Gastroesophageal sphincter (tissue), 4 donors: ENCODE measurements around the gene AKAP13. TPM values are rescaled to one million over a fixed set of nuclear protein-coding genes. Genes with fewer than 3 reads are reported as not detected.

ENCODE experiments used
- ATAC-seq: fragments of 150-250 bp; one replicate; pipeline ENCODE4 v1.9.1; 2016; ENCODE audit warnings: mild to moderate bottlenecking, moderate library complexity
- H3K27ac ChIP-seq, 4 donors: fragments of 200-600 bp; sonication (generic) in 3 of 4; 1 replicate in 3 of 4; 2 replicates in 1 of 4; pipeline ENCODE4 v1.5.1; 2016 to 2019
- H3K27me3 ChIP-seq: fragments of 200-600 bp; sonication (generic); one replicate; pipeline ENCODE4 v1.5.1; 2019
- H3K36me3 ChIP-seq, 2 donors: fragments of 200-600 bp; sonication (generic); one replicate each; pipeline ENCODE4 v1.5.1; 2019; ENCODE audit warnings: control low read depth in 1 of 2
- H3K4me1 ChIP-seq, 3 donors: fragments of 200-600 bp; sonication (generic); 1 replicate in 2 of 3; 2 replicates in 1 of 3; pipeline ENCODE4 v1.5.1; 2016 to 2019; ENCODE audit warnings: control low read depth in 2 of 3
- H3K4me3 ChIP-seq, 2 donors: fragments of 200-600 bp; sonication (generic); one replicate each; pipeline ENCODE4 v1.5.1; 2019; ENCODE audit warnings: mild to moderate bottlenecking in 1 of 2, moderate library complexity in 1 of 2
- H3K9me3 ChIP-seq, 3 donors: fragments of 200-600 bp; sonication (generic); one replicate each; pipeline ENCODE4 v1.5.1; 2017 to 2019; ENCODE audit warnings: control low read depth in 2 of 3
- CTCF ChIP-seq, 4 experiments: fragments of 200-600 bp in 2 of 4; fragments of 450-650 bp in 2 of 4; sonication (generic) in 1 of 4; IDR thresholded peaks; one replicate each; pipeline ENCODE4 v1.5.1; 2017 to 2019; ENCODE audit warnings: antibody characterized with exemption in 4 of 4, mild to moderate bottlenecking in 2 of 4, moderate library complexity in 2 of 4
- EP300 ChIP-seq: sonication (generic); formaldehyde crosslinking; IDR thresholded peaks from one replicate; pipeline ENCODE4 v1.6.1; 2017; ENCODE audit warnings: antibody characterized with exemption, mild to moderate bottlenecking
- POLR2A ChIP-seq, 2 donors: fragments of 450-650 bp; IDR thresholded peaks; one replicate each; pipeline ENCODE4 v1.6.1; 2017; ENCODE audit warnings: antibody characterized with exemption in 2 of 2, mild to moderate bottlenecking in 2 of 2, moderate library complexity in 1 of 2
- POLR2AphosphoS5 ChIP-seq: sonication (generic); formaldehyde crosslinking; IDR thresholded peaks from one replicate; pipeline ENCODE4 v1.6.1; 2017; ENCODE audit warnings: antibody characterized with exemption
- WGBS, 2 donors: methylation state at CpG; one replicate each; pipeline ENCODE4 v1.1.5; 2018; ENCODE audit warnings: low coverage in 1 of 2; 5-methylcytosine and 5-hydroxymethylcytosine counted together
- total RNA-seq, 4 donors: library from RNA; depleted of rRNA; stranded (reverse); fragments of >200 nt; gene quantifications; one replicate each; pipeline ENCODE4 v1.1.0, GENCODE V29; 2016

Gene AKAP13
- total RNA-seq, 4 donors from 2014 or later: 196 to 252 (median 215) TPM

GRCh38 chr15:85741021-85741421, 360.6 kb downstream of the AKAP13 start:
- H3K9me3 ChIP-seq: no peaks in the 10 kb centered on the region
- no peak for ATAC-seq
- no peak for TF ChIP-seq EP300
- TF ChIP-seq POLR2AphosphoS5: no peak
- TF ChIP-seq CTCF (IDR thresholded peaks at IDR 0.05): no peak
- no peak for TF ChIP-seq POLR2A (IDR thresholded peaks at IDR 0.05)
- H3K27ac ChIP-seq: peak overlapping the region in 3 of 4 donors; percentile 5 to 64 (median 12)
- H3K4me1 ChIP-seq: peaks cover 3 to 39% (median 9%) of the 10 kb centered on the region in 3 donors
- H3K4me3 ChIP-seq: no peak overlapping the region
- 90% methylated on average over 3 of the region's 20 CpGs; no CpG with 5 or more reads in 1 of the 2 donors for WGBS, 2 donors
- peaks cover 5 to 98% of the 10 kb centered on the region in 2 donors for H3K36me3 ChIP-seq
- no peaks in the 10 kb centered on the region for H3K27me3 ChIP-seq

- Histone ChIP-seq H3K4me1 (peaks cover 3 to 39% (median 9%) of the 10 kb centered on the region in 3 donors), H3K9me3 (no peaks in the 10 kb centered on the region), H3K27ac (peak overlapping the region in 3 of 4 donors; percentile 30 to 64 (median 55)), H3K4me3 (no peak overlapping the region), H3K36me3 (peaks cover 5 to 98% of the 10 kb centered on the region in 2 donors), H3K27me3 (no peaks in the 10 kb centered on the region)
- 92% methylated on average over 8 of the region's 11 CpGs; no CpG with 5 or more reads in 1 of the 2 donors for WGBS, 2 donors
- TF ChIP-seq POLR2A (IDR thresholded peaks at IDR 0.05): no peak
- no peak for TF ChIP-seq EP300
- TF ChIP-seq CTCF (IDR thresholded peaks at IDR 0.05): no peak
- TF ChIP-seq POLR2AphosphoS5: no peak
- no peak for ATAC-seq
Measured at GRCh38 chr15:85741662-85742061, 361.3 kb downstream of the AKAP13 start.

GRCh38 chr15:85742186-85742821, 361.9 kb downstream of the AKAP13 start:
- H3K36me3 ChIP-seq: peaks cover 5 to 98% of the 10 kb centered on the region in 2 donors
- H3K27ac ChIP-seq: peak overlapping the region in 3 of 4 donors; percentile 30 to 64 (median 55)
- 37 to 47% methylated on average over 7 to 8 of the region's 8 CpGs for WGBS, 2 donors
- peak; percentile 41 for ATAC-seq
- peaks cover 3 to 35% (median 9%) of the 10 kb centered on the region in 3 donors for H3K4me1 ChIP-seq
- no peak overlapping the region for H3K4me3 ChIP-seq
- no peak for TF ChIP-seq CTCF (IDR thresholded peaks at IDR 0.05)
- TF ChIP-seq POLR2AphosphoS5: no peak
- no peak for TF ChIP-seq POLR2A (IDR thresholded peaks at IDR 0.05)
- TF ChIP-seq EP300: no peak
- H3K27me3 ChIP-seq: no peaks in the 10 kb centered on the region
- H3K9me3 ChIP-seq: no peaks in the 10 kb centered on the region

GRCh38 chr15:85743392-85744055, 363.1 kb downstream of the AKAP13 start:
- H3K36me3 ChIP-seq: peaks cover 5 to 96% of the 10 kb centered on the region in 2 donors
- H3K27ac ChIP-seq: peak overlapping the region in 3 of 4 donors; percentile 34 to 64 (median 55)
- H3K9me3 ChIP-seq: no peaks in the 10 kb centered on the region
- ATAC-seq: no peak
- H3K4me3 ChIP-seq: no peak overlapping the region
- H3K4me1 ChIP-seq: peaks cover 3 to 43% (median 15%) of the 10 kb centered on the region in 3 donors
- TF ChIP-seq POLR2A (IDR thresholded peaks at IDR 0.05) (no peak), CTCF (IDR thresholded peaks at IDR 0.05) (no peak), POLR2AphosphoS5 (no peak), EP300 (no peak)
- H3K27me3 ChIP-seq: no peaks in the 10 kb centered on the region
- 71% methylated on average over 10 of the region's 14 CpGs; no CpG with 5 or more reads in 1 of the 2 donors for WGBS, 2 donors
